GM21737 (cell line): ENCODE results near the gene GOLPH3.
"Not testable (repeated sequence)": the region's sequence is repeated elsewhere in the genome, so short reads cannot be mapped to it uniquely, and the experiment has no call there.

Source experiments
- ATAC-seq: cut with Tn5 transposase; IDR thresholded peaks from one replicate; pipeline ENCODE4 v1.9.1; 2021; ENCODE audit warnings: mild to moderate bottlenecking, moderate library complexity; ENCODE audit not compliant: unreplicated experiment

The GOLPH3 gene

DNA sequence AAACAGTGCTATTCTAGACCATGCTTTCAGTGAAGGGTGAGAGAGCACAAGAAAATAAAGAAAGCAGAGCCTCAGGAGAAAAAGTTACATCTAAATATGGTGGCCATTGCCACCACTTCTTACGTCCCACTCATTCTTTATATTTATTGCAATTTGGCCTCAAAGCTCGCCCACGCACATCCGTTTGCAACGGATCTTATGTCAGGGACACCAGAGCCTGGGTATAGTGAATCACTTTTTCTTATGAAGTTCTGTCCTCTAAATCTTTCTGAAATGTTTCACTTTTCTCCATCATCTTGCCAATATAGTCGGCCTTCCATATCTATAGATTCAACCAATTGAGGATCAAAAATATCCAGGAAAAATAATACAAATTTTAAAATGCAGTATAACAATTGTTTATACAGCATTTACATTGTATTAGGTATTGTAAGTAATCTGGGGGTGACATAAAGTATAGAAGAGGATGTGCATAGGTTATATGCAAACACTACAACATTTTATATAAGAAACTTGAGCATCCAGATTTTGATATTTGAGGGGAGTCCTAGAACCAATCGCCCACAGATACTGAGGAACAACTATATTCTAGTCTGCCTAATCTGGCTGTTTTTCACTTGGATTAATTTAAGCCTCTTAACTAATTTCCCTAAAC, 35.2 kb downstream of the GOLPH3 start:
- ATAC-seq: no peak

DNA sequence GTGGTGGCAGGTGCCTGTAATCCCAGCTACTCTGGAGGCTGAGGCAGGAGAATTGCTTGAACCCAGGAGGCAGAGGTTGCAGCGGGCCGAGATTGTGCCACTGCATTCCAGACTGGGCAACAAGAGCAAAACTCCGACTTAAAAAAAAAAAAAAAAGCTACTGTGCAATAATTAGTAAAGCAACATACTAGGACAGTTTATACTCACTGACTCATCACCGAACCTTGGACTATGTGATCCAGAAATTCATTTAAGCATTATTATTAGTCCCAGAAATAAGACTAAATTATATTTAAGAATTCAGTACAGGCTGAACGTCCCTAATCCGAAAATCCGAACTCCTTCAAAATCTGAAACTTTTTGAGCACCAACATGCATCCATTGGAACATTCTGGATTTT, 37.8 kb downstream of the GOLPH3 start:
- ATAC-seq: no peak

DNA sequence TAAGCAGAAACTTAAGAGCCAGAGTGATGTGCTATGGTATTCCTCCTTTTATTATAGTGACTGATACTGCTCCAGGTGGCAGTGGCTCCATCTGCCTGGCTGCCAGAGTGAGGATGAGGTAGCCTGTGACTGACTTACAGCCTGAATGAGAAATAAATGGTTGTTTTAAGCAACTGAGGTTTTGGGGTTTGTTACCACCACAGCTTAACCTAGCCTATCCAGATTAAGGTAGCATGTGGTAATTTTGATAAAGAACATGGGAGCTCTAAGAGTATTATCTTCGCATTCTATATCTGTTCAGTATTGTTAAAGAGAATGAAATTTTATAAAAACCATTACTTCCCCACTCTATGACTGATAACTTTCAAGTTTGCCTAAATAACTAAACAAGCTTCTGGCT, 39.0 kb downstream of the GOLPH3 start:
- ATAC-seq: no peak

DNA sequence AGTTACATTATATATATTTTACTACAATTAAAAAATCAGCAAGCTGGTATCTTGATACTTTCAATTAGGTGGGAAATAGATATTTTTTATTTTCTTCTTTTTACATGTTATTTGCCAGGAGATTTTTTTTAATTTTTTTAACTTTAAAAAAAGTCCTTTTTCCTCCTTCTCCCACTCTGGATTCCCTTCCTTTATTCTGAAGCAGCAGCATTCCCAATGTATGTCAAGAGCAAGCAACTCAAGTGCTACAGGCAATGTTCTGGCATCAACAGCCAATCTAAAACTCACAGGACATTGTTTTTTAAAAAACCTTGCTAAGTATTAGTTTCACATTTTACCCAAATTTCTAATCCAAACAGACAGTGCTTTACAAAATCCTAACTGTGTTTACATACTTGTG, 41.4 kb downstream of the GOLPH3 start:
- no peak for ATAC-seq

DNA sequence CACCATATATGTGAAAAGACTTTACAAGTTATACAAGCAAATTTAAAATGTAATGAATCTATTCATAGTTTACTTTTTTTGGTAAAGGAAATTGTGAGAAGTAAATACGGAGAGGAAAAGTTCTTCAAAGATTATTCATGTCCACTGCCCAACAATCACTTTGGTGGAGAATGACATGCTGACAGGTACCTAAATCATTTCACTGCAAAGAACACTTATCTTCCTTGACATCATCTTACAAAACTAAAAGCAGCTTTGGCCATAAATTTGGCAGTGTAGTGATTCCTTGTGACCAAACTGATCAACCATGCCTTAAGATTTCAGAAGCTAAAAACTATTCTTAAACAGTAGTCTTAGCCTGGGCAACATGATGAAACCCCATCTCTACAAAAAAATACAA, 42.5 kb downstream of the GOLPH3 start:
- ATAC-seq: no peak

DNA sequence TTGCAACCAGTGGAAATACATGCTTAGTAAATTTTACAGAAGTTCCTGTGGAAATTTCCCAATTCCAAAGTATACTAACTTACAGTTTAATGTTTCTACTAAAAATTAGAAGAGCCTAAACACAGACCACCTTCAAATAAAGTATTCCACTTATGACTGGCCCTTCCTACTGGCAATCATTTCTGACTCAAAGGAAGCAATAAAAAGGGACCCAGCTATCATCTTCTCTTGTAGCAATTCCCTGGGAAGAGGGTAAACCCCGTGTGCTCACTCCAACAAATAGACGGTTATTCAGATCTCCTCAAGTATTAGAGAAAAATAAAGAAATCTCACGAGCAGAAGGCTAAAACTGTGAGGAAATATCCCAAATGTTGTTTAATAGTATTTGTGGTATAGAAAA, 43.3 kb downstream of the GOLPH3 start:
- ATAC-seq: no peak

DNA sequence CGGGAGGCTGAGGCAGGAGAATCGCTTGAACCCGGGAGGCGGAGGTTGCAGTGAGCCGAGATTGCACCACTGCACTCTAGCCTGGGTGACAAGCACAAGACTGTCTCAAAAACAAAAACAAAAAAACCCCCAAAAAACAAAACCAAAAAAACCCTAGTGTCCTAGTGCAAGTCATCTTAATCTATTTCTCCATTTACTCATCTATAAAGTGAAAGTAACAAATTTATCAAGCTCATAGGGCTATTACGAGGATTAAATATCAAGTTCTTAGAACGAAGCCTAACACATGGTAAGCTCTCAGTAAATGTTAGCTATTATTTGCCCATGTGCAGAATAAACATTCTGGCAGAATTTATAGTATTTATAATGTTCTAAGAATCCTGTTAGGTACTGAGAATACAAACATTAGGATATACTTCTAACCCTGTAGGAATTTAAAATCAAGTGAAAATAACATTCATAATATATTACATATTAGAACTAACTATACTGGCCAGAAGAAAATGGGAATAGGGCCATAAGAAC, 45.0 kb downstream of the GOLPH3 start:
- no peak for ATAC-seq

DNA sequence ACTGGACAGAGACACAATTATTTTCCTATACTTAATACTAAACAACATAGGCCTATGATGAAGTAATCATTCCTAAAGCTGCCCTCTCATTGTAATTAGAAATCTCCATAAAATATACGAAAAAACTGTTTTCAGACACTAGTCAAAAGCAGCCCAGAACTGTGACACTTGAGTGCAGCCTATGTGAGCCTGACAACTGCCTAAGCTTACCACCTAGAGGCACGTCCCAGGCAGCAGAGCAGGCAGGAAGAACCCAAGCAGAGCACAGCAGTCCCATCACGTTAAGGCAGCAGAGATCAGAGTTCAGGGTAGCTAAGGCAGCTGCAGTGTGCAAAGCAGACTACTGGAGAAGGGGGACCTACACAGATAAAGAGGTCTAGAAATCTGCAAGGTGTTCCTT, 46.4 kb downstream of the GOLPH3 start:
- no peak for ATAC-seq

DNA sequence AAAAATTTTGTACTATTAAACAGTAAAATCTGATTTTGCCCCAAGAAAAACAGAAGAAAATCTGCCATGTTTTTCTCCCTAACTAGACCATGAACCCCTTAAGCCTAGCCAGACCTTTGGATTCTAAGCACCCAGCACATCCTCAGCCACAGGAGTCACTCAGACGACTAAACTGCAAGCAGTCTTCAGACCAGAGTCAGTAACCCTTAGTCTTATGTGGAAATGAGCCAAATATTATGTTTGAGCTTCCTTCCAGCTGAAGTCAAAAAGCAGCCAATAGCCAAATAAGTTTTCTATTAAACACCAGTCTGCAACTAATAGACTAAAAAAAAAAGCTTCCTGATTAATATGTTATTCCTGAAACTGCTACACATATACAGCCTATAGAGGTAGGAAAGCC, 47.4 kb downstream of the GOLPH3 start:
- no peak for ATAC-seq

DNA sequence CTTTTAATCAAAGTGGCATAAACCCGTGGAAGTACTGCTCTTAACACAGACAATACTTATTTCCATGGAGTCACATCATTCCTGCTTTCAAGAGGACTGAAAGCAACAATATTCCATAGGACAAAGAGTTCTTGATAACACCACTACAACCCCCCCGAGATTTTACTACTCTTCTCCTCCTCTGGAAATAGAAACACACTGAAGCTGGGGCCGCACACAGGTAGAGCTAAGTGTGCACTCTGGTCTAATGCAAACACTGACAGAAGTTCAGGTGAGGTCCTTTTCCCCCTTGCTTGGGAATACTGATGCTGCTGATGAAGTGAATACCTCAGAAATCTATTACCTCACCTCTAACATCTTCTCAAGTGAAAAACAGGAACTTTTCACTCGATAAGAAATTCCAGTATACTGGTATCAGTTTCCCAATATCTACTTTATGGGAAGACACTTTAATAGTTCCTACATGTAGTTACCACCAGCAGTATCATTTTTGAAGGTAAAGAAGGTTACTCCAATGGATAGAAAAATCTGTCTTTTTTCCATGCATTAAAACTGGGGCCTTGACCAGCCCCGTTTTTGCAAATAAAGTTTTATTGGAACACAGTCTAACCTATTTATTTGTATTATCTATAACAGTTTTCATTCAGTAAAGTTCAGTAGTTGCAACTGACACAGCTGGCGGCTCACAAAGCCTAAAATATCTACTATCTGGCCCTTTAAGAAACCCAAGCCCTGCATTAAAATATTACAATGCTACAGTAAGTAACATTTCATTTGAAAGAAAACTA, 50.0 kb downstream of the GOLPH3 start:
- no peak for ATAC-seq

DNA sequence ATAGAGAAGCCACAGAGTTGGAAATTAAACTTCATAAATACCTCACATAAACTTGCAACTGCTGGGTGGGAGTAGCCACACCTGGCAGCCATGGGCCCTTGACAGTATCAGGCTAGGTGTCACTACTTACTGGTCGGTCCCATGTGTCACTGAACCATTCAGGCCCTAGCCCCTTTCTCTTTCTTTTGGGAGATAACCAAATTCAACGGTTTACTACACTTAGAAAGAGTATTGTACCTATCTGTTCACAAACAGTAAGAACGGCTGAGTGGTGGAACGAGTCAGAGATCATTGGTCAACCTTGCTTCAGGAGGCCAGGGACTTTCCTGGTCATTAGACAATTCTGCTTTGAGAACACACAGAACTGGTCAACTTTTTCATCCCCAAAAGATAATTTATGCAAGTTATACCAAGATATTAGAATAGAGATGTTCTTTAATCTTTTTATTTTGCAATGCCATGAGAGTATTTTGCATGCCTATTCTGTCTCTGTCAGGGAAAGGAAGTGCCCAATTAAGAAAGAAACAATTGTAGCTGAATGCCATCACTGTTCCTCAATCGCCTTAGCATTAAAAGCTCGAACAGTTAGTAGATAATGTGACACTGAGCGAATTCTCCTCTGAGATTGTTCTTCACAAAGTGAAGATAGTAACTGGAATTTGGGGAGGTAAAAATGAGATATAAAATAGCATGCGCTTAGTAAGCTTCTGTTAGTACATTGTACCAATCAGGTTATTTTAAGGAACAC, 50.9 kb downstream of the GOLPH3 start:
- no peak for ATAC-seq

DNA sequence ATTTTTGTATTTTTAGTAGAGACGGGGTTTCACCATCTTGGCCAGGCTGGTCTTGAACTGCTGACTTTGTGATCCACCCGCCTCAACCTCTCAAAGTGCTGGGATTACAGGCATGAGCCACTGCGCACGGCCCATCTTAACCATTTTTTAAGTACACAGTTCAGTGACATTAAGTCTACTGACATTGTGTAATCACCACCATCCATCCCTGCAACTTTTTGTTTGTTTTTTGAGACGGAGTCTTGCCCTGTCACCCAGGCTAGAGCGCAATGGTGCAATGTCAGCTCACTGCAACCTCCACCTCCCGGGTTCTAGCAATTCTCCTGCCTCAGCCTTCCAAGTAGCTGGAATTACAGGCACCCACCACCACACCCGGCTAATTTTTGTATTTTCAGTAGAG, 55.2 kb downstream of the GOLPH3 start:
- ATAC-seq: not testable (repeated sequence)

DNA sequence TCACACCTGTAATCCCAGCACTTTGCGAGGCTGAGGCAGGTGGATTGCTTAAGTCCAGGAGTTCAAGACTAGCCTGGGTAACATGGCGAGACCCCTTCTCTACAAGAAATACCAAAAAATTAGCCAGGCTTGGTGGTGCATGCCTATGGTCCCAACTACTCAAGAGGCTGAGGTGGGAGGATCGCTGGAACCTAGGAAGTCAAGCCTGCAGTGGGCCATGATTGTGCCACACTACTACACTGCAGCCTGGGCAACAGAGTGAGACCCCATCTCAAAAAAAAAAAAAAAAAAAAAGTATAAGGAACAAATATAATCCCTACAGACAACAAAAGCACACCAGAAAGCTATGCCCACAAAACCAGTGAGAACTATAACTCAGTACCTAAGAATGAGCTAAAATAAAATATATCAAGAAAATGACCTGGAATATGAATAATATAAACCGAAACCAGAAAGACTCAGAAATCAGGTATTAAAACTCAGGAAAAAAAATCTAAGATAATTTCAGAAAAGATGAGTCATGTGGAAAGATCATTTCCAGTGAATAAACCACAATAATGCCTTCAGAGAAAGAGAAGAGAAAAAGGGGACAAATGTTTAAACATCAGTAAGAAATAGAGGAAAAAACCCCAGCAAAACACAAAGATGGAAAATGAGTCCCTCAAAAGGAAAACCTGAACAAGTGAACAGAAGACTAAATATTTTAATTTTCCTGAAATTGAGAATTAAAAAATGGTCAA, 57.4 kb downstream of the GOLPH3 start:
- no peak for ATAC-seq

DNA sequence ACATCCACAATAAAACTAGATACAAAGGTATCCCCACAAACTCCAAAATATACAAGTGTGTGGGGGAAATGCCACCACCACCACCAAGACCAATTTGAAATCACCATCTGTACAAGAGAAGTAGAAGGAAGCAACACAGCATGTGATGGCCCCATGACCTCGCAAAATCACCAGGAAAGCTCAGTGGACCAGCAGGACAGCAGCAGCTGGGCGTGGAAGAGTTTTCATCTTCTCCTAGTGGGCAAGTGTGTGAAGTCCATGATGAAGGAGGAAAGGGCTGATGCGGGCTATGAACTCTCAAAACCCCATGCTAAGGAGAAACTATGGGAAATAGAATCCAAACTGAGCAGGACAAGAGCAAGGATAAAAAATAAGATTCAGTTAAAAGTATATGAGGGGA, 58.1 kb downstream of the GOLPH3 start:
- no peak for ATAC-seq

DNA sequence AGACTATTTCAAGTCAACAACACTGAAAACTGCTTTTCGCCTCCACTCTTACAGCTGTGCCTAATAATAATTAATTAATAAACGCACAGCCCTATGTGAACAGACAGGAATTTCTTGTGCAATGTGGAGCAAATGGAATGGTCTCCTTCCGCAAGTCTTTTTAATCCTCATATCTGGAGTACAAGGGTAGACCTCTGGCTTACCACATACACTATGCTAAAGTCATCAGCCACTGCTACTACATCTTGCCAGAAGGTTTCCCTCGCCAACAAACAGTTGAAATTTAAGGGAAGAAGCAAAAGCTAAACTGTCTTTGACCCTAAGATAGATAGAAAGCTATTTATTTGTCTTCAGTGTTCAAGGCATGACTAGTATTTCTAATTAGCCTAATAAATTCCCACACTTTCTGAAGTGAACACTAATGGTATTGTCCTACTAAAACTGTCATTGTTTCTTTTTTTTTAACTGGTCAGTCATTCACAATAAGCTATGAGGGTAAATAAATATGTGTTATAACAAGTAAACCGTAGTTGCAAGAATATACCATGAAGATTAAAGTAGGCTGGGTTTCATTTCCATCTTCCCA, 63.9 kb downstream of the GOLPH3 start:
- no peak for ATAC-seq

DNA sequence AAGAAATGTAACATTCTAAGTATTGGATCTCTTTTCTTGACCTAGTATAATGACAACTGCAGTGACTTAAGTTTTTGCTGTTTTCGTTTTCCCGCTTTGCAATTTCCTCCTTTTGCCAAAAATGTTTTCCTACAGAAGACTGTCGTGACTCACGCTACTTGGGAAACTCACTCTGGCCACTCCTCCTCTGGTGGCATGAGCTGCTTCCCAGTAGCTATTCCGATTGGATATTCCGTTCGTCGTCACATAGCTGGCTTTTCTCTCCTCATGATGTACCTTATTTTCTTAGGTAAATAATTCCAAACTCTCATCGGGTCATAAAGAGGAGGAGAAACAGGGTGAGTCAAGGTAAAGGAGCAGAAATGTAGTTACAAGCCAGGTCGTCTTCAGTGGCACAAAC, 64.9 kb downstream of the GOLPH3 start:
- ATAC-seq: no peak

DNA sequence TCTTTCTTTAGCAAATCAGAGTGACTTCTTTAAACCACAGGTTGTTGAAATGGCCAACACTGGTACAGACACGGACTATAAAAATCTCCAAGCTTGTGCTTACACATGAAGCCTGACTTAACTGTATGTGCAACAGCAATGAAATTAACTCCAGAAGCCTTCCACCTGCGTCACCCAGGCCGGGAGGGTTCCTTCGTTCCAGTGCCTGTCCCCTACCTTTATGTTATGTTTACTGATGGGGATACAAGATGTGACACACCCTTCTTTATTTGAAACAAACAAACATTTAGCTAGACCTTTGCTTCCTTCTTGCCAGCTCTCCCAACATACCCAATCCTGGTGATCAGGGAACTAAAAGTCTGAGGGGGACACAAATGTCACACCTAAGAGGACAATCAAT, 66.0 kb downstream of the GOLPH3 start:
- no peak for ATAC-seq

DNA sequence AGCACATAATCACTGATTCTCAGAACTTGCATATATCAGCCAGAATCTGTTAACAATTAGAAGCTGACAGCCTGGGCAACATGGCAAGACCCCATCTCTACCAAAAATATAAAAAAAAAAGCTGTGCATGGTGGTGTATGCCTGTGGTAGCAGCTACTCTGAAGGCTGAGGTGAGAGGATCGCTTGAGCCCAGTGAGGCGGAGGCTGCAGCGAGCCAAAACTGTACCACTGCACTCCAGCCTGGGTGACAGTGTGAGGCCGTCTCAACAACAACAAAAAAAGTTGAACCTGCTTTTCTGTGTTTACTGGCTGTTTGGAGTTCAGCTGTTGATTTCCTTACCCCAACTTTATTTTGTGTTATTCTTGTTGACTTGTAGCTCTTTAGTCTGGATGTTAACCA, 66.8 kb downstream of the GOLPH3 start:
- no peak for ATAC-seq

DNA sequence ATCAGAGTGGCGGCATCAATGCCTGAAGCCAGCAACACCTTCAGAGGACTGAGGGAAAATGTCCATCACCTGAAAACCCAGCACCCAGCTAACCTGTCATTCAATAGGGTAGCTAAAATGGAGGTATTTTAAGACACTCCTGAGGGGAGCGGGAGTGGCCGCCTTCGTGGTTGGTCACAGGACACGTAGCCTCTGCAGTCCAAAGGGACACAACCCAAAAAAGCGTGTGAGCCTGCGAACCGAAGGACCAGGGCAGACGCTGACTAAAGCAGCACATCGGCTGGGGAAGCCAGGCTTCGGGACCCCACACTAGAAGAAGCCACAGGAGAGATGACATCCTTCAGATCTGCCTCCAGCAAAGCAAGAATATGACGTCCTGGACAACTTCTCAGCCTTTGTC, 70.6 kb downstream of the GOLPH3 start:
- no peak for ATAC-seq

DNA sequence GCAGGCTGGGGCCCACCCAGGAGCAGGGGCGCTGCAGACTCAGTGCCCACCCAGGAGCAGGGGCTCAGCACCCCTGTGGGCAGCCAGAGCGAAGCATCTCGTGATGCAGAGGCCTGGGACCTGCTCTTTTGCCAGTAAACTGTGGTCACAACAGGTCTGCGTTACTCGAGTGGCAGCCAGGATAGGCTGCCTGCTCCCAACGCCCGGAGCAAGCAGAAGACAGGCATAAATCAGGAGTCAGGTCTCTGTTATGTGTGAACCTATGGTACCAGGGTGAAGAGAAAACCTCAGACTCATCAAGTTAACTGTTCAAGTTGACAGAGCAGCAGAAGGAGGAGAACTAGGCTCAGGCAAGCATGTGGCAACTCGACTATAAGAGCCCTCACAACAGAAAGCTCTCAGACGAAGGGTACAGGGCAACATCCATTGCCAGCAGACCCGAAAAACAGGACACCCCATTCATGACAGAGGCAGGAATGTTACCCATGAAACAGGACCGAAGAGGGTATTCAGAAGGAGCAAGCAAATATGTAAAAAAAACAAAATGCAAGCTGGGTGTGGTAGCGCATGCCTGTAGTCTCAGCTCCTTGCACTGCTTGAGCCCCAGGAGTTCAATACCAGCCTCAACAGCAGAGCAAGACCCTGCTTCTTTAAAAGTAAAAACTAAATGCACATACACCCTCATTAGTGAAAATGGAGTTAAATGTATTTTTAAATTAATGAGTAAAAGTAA, 71.7 kb downstream of the GOLPH3 start:
- ATAC-seq: no peak
